Measurements from ENCODE around the gene PRKD1.

The PRKD1 gene

GRCh38 chr14:29927376-29928116, at the start of gene PRKD1:
Gene PRKD1 (minus strand): TSS chr14:29927847.
- no peak for DNase-seq

- DNase-seq: no peak
These were observed 43.5 kb upstream of the PRKD1 start for GRCh38 chr14:29971101-29971500.

GRCh38 chr14:29955087-29955486, 27.4 kb upstream of the PRKD1 start:
- no peak for DNase-seq

- no peak for DNase-seq
These were observed 25.9 kb upstream of the PRKD1 start for GRCh38 chr14:29953501-29953900.

GRCh38 chr14:29944091-29944490, 16.4 kb upstream of the PRKD1 start:
- DNase-seq: no peak

GRCh38 chr14:29941401-29941800, 13.8 kb upstream of the PRKD1 start:
- no peak for DNase-seq

GRCh38 chr14:29940482-29940881, 12.8 kb upstream of the PRKD1 start:
- DNase-seq: no peak

GRCh38 chr14:29937116-29937515, 9.5 kb upstream of the PRKD1 start:
- no peak for DNase-seq

GRCh38 chr14:29930283-29930682, 2.6 kb upstream of the PRKD1 start:
- DNase-seq: no peak

GRCh38 chr14:29928117-29928640, 532 bp upstream of the PRKD1 start:
- no peak for DNase-seq

GRCh38 chr14:29926701-29927375, 809 bp downstream of the PRKD1 start:
- DNase-seq: no peak

GRCh38 chr14:29926228-29926627, 1.4 kb downstream of the PRKD1 start:
- DNase-seq: no peak

- no peak for DNase-seq
These were observed 1.9 kb downstream of the PRKD1 start for GRCh38 chr14:29925736-29926135.

- no peak for DNase-seq
These were observed 2.4 kb downstream of the PRKD1 start for GRCh38 chr14:29925101-29925722.

- DNase-seq: no peak
These were observed 7.8 kb downstream of the PRKD1 start for GRCh38 chr14:29919845-29920244.

- no peak for DNase-seq
These were observed 8.7 kb downstream of the PRKD1 start for GRCh38 chr14:29918981-29919380.

- no peak for DNase-seq
These were observed 14.1 kb downstream of the PRKD1 start for GRCh38 chr14:29913566-29913965.

GRCh38 chr14:29911810-29912209, 15.8 kb downstream of the PRKD1 start:
- DNase-seq: no peak

- DNase-seq: no peak
These were observed 18.7 kb downstream of the PRKD1 start for GRCh38 chr14:29908652-29909577.

- DNase-seq: no peak
These were observed 21.3 kb downstream of the PRKD1 start for GRCh38 chr14:29906256-29906870.

GRCh38 chr14:29905543-29905942, 22.1 kb downstream of the PRKD1 start:
- DNase-seq: no peak
